HepG2 (cell line): Measurements from ENCODE around the gene DNMT3A. TPM values are rescaled to one million over a fixed set of nuclear protein-coding genes. Genes with fewer than 3 reads are reported as not detected.

Experiments
- ATAC-seq: fragments of 200-7000 bp; cut with Tn5 transposase; 3 replicates; pipeline ENCODE4 v1.9.1; 2020; ENCODE audit warnings: mild to moderate bottlenecking, moderate library complexity
- BruUV-seq: library from RNA; stranded (reverse); fragments of 400-500 nt; replicated peaks from 2 replicates; lab custom pipeline; 2021; lab: Mats Ljungman, UMichigan
- CTCF ChIA-PET: fragments of 300-600 bp; formaldehyde crosslinking; extraction: SDS; loops from one replicate; lab custom pipeline; 2021; ENCODE audit warnings: low total read pairs, inconsistent platforms, low intra/inter-chr PET ratio; lab: Yijun Ruan, JAX
- POLR2A ChIA-PET: fragments of 350-600 bp; sonication (Branson Sonifier 250); formaldehyde crosslinking; loops from one replicate; lab custom pipeline; 2020; ENCODE audit warnings: antibody characterized with exemption, inconsistent platforms; lab: Yijun Ruan, JAX
- DNase-seq: peaks from one replicate; pipeline ENCODE4 v3.0.0-alpha.2; 2015; ENCODE audit warnings: low spot score
- FAIRE-seq: peaks from 3 replicates; lab custom pipeline; 2011; peaks lifted over from hg19 to GRCh38; lab: Jason Lieb, UNC
- H2AFZ ChIP-seq: one replicate; pipeline ENCODE4 v1.6.1; 2011; ENCODE audit warnings: low read length, inconsistent platforms
- H3K27ac ChIP-seq: fragments of 300-600 bp; 3 replicates; pipeline ENCODE4 v1.8.0; 2011; ENCODE audit warnings: mixed run types, mild to moderate bottlenecking, mixed read lengths, low read length, inconsistent platforms; ENCODE audit not compliant: insufficient read depth; ENCODE audit errors: extremely low read length
- H3K27me3 ChIP-seq, 2 experiments: fragments of 200-600 bp in 1 of 2; 2 replicates in 1 of 2; 3 replicates in 1 of 2; pipeline versions ENCODE4 v1.6.0 to v1.8.0; 2011; ENCODE audit warnings: low read length in 2 of 2, mild to moderate bottlenecking in 2 of 2, moderate library complexity in 2 of 2, inconsistent platforms in 1 of 2; ENCODE audit not compliant: insufficient read depth in 2 of 2, control insufficient read depth in 1 of 2
- H3K36me3 ChIP-seq, 2 experiments: fragments of 200-600 bp in 1 of 2; replicated peaks in 1 of 2; 2 replicates in 1 of 2; 3 replicates in 1 of 2; pipeline versions ENCODE4 v1.5.1 to v1.8.0; 2011; ENCODE audit warnings: low read length in 2 of 2, inconsistent platforms in 1 of 2; ENCODE audit not compliant: insufficient read depth in 2 of 2, control insufficient read depth in 1 of 2
- H3K4me1 ChIP-seq: 2 replicates; pipeline ENCODE4 v1.5.1; 2012; ENCODE audit warnings: low read length, inconsistent platforms; ENCODE audit not compliant: insufficient read depth
- H3K4me2 ChIP-seq: 2 replicates; pipeline ENCODE4 v1.6.0; 2011; ENCODE audit warnings: low read depth, low read length, inconsistent platforms
- H3K4me3 ChIP-seq, 3 experiments: fragments of 200-600 bp in 1 of 3; sonication (generic), shearing (Covaris generic) in 1 of 3; replicated peaks in 1 of 3; 2 replicates each; pipeline ENCODE4 v1.5.1; 2011 to 2016; ENCODE audit warnings: low read length in 3 of 3, inconsistent platforms in 2 of 3, low read depth in 2 of 3, mild to moderate bottlenecking in 2 of 3, control low read depth in 1 of 3, mixed read lengths in 1 of 3; ENCODE audit not compliant: insufficient read depth in 1 of 3
- H3K79me2 ChIP-seq: one replicate; pipeline ENCODE4 v1.6.1; 2011; ENCODE audit warnings: low read length, inconsistent platforms; ENCODE audit not compliant: insufficient read depth
- H3K9ac ChIP-seq: 2 replicates; pipeline ENCODE4 v1.6.0; 2011; ENCODE audit warnings: mild to moderate bottlenecking, low read depth, low read length, inconsistent platforms; ENCODE audit not compliant: insufficient read depth
- H3K9me3 ChIP-seq: 2 replicates; pipeline ENCODE4 v1.5.1; 2012; ENCODE audit warnings: mild to moderate bottlenecking, low read length
- H4K20me1 ChIP-seq: 2 replicates; pipeline ENCODE4 v1.6.0; 2011; ENCODE audit warnings: inconsistent platforms, mild to moderate bottlenecking, low read length, moderate library complexity; ENCODE audit not compliant: insufficient read depth
- ARHGAP35 ChIP-seq: sonication (generic); formaldehyde crosslinking; IDR thresholded peaks from 2 replicates; pipeline ENCODE4 v1.9.0; 2022; ENCODE audit warnings: mild to moderate bottlenecking, inconsistent platforms, moderate library complexity, missing genetic modification reagents, borderline replicate concordance
- ATAD3A ChIP-seq: sonication (generic); formaldehyde crosslinking; IDR thresholded peaks from 2 replicates; pipeline ENCODE4 v1.4.0; 2020; ENCODE audit warnings: missing genetic modification reagents
- GRHL1 ChIP-seq: sonication (generic); formaldehyde crosslinking; conservative IDR thresholded peaks from 2 replicates; pipeline ENCODE4 v1.8.0; 2022; ENCODE audit warnings: missing genetic modification reagents
- IKZF4 ChIP-seq: sonication (generic); formaldehyde crosslinking; IDR thresholded peaks from 2 replicates; pipeline ENCODE4 v1.5.1; 2020; ENCODE audit warnings: borderline replicate concordance, mild to moderate bottlenecking, low read depth, missing genetic modification reagents; ENCODE audit errors: not compliant biosample characterization
- SCMH1 ChIP-seq: sonication (generic); formaldehyde crosslinking; IDR thresholded peaks from 2 replicates; pipeline ENCODE4 v1.9.0; 2021; ENCODE audit warnings: missing genetic modification reagents, mild to moderate bottlenecking, borderline replicate concordance
- ZBTB20 ChIP-seq: sonication (generic); formaldehyde crosslinking; IDR thresholded peaks from 2 replicates; pipeline ENCODE4 v1.8.1; 2023; ENCODE audit warnings: missing genetic modification reagents, low read depth, mild to moderate bottlenecking, borderline replicate concordance
- ZNF12 ChIP-seq: sonication (generic); formaldehyde crosslinking; IDR thresholded peaks from 2 replicates; pipeline ENCODE4 v1.5.0; 2020; ENCODE audit warnings: missing genetic modification reagents
- ZNF18 ChIP-seq: sonication (generic); formaldehyde crosslinking; IDR thresholded peaks from 2 replicates; pipeline ENCODE4 v1.8.0; 2022; ENCODE audit warnings: mild to moderate bottlenecking, missing genetic modification reagents; ENCODE audit not compliant: insufficient replicate concordance
- ZNF484 ChIP-seq: sonication (generic); formaldehyde crosslinking; IDR thresholded peaks from 2 replicates; pipeline ENCODE4 v1.5.1; 2020; ENCODE audit warnings: mild to moderate bottlenecking, low read depth, missing genetic modification reagents, borderline replicate concordance
- ZNF510 ChIP-seq: sonication (generic); formaldehyde crosslinking; IDR thresholded peaks from 2 replicates; pipeline ENCODE4 v1.4.0; 2020; ENCODE audit warnings: low read depth, mild to moderate bottlenecking, missing genetic modification reagents
- ZNF816 ChIP-seq: sonication (generic); formaldehyde crosslinking; IDR thresholded peaks from 2 replicates; pipeline ENCODE4 v1.8.0; 2022; ENCODE audit warnings: missing genetic modification reagents, mild to moderate bottlenecking, borderline replicate concordance
- ZNF83 ChIP-seq: sonication (generic); formaldehyde crosslinking; IDR thresholded peaks from 2 replicates; pipeline ENCODE4 v1.4.0; 2020; ENCODE audit warnings: missing genetic modification reagents, mild to moderate bottlenecking, borderline replicate concordance
- WGBS: methylation state at CpG from one replicate; pipeline ENCODE4 v1.1.6; 2017; ENCODE audit warnings: low lambda C conversion rate; 5-methylcytosine and 5-hydroxymethylcytosine counted together
- in situ Hi-C: cut with HindIII; loops from 2 replicates; pipeline ENCODE4 v1.10.0; 2017; ENCODE audit warnings: low pct_unique_long_range_greater_than_20kb; ENCODE audit not compliant: extremely low pct_ligation_motif_present
- intact Hi-C: fragments of 100-400 bp; cut with micrococcal nuclease; formaldehyde crosslinking; loops from one replicate; pipeline ENCODE4 v1.10.0; 2022; ENCODE audit not compliant: unreplicated experiment
- polyA plus RNA-seq, 8 experiments: library from polyadenylated mRNA; depleted of rRNA in 3 of 8; stranded (reverse) in 7 of 8; unstranded in 1 of 8; fragments of >200 nt; fragmentation: Illumina TruSeq in 4 of 8; extraction: Trizol in 4 of 8; gene quantifications; 2 replicates each; pipeline versions ENCODE4 v1.2.1 to v1.2.3, GENCODE V29; 2011 to 2016; ENCODE audit warnings: low read depth in 4 of 8, missing spikeins in 1 of 8, mixed read lengths in 1 of 8; ENCODE audit not compliant: insufficient read depth in 1 of 8
- total RNA-seq, 5 experiments: library from RNA; depleted of rRNA; stranded (reverse); fragments of >200 nt; fragmentation: Illumina TruSeq; extraction: Trizol; gene quantifications; 2 replicates each; pipeline ENCODE4 v1.2.3, GENCODE V29; 2016; ENCODE audit warnings: low read depth in 1 of 5

The DNMT3A gene
- total and polyA plus RNA-seq, 2 of the 13 experiments (the other 11 are each of a cell fraction or from before 2014, with no cell fraction given), result 14.7 to 29.1 TPM

GRCh38 chr2:25304321-25304720 is 37.4 kb downstream of the DNMT3A start:
- CTCF ChIA-PET, result no interaction called here
- in situ Hi-C loops, result no loop called here
- H3K79me2 ChIP-seq, result no peaks in the 10 kb centered on the region
- H3K9me3 ChIP-seq, result no peaks in the 10 kb centered on the region
- ATAC-seq (no peak), FAIRE-seq (no peak), DNase-seq (no peak)
- no peak overlapping the region for H3K27ac ChIP-seq
- no peaks in the 10 kb centered on the region for H4K20me1 ChIP-seq
- no peak overlapping the region for H3K9ac ChIP-seq
- TF ChIP-seq SCMH1 (CRISPR knock-in tag), result no peak
- TF ChIP-seq ZNF816 (CRISPR knock-in tag), result no peak
- no peak for TF ChIP-seq ZNF83
- no peak for TF ChIP-seq ZNF12 (CRISPR knock-in tag)
- no peak for TF ChIP-seq IKZF4 (CRISPR knock-in tag)
- no peak for TF ChIP-seq ZNF484 (CRISPR knock-in tag)
- no peak for TF ChIP-seq ATAD3A
- no peak for TF ChIP-seq GRHL1 (CRISPR knock-in tag)
- TF ChIP-seq ZNF510 (CRISPR knock-in tag), result no peak
- no peak for TF ChIP-seq ZNF18 (CRISPR knock-in tag)
- no peak for TF ChIP-seq ARHGAP35 (CRISPR knock-in tag)
- no peak for TF ChIP-seq ZBTB20 (CRISPR knock-in tag)
- POLR2A ChIA-PET, result no interaction called here
- WGBS, result 85% methylated on average over 15 of the region's 15 CpGs
- H3K36me3 ChIP-seq, result no peaks in the 10 kb centered on the region
- H3K4me2 ChIP-seq, result no peak overlapping the region
- no peak overlapping the region for H3K4me3 ChIP-seq
- intact Hi-C loops, result no loop called here
- peaks cover 10% of the 10 kb centered on the region; the same call in 1 of the 2 replicates for H3K4me1 ChIP-seq
- BruUV-seq, result no TSS peak
- H3K27me3 ChIP-seq, result no peaks in the 10 kb centered on the region
- H2AFZ ChIP-seq, result no peak overlapping the region
